Measurements from ENCODE around the gene ESRRB.

The ESRRB gene

DNA sequence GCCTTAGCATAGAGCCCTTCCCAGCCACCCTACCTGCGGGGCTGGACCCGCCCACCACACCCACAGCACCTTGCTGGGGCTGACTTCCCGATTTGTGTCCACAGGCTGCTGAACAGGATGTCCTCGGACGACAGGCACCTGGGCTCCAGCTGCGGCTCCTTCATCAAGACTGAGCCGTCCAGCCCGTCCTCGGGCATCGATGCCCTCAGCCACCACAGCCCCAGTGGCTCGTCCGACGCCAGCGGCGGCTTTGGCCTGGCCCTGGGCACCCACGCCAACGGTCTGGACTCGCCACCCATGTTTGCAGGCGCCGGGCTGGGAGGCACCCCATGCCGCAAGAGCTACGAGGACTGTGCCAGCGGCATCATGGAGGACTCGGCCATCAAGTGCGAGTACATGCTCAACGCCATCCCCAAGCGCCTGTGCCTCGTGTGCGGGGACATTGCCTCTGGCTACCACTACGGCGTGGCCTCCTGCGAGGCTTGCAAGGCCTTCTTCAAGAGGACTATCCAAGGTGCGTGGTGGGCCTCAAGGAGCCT, 63.4 kb downstream of the ESRRB start:
- H3K4me3 ChIP-seq (ENCODE audit: low read depth, low read length), result no peak overlapping the region

DNA sequence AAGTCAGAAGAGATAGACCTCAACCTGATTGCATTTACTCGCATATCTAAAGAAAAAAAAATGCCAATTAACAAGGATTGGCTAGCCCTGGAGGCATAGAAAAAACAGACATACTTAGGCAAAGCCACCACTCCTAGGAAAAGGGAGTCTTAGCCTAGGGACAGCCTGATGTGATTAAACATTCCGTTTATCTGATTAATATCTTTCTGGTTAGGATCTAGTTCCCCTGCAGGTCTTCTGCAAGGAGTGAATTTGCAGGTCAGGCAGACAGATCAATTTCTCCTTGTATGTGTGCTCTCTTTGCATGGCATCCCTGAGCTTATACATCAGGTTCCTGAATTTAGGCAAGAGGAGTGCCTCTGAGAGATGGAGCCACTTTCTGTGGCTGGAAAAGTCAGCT, 70.5 kb downstream of the ESRRB start:
- H3K4me3 ChIP-seq (ENCODE audit: low read depth, low read length), result no peak overlapping the region

DNA sequence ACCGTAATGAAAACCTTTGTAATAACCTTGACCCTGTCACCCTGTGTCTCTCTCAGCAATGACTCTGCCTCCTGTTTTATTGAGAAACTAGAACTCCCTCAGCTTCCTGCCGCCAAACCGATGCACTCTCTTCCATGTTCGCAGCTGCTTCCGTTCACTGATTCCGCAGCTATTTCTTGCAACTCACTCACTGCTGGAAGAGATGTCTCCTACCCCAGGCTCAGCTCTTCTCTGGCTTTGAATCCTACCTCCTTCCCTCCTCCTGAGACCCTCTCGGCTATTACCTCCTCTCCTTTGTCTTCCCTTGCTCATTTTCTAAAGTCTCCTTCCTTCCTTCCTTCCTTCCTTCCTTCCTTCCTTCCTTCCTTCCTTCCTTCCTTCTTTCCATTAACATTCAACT, 71.0 kb downstream of the ESRRB start:
- no peak overlapping the region for H3K4me3 ChIP-seq (ENCODE audit: low read depth, low read length)

DNA sequence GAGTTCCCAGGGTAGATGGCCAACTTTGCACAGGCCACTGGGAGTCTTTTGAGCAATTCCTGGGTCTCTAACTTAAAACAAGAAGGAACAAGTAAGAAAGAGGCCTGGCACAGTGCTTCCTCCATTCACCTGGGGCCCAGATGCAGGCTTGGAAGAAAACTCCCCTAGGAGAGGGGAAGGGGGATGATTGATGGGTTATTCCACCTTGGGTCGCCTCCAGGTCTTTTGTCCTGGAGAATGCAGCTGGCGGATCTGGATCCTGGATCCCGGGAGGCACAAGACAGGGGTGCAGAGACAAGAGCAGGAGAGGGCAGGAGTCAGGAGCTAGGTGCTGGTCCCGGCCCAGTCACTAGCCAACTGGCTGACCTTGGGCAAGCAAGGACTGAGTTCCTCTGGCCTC, 74.5 kb downstream of the ESRRB start:
- no peak overlapping the region for H3K4me3 ChIP-seq (ENCODE audit: low read depth, low read length)

DNA sequence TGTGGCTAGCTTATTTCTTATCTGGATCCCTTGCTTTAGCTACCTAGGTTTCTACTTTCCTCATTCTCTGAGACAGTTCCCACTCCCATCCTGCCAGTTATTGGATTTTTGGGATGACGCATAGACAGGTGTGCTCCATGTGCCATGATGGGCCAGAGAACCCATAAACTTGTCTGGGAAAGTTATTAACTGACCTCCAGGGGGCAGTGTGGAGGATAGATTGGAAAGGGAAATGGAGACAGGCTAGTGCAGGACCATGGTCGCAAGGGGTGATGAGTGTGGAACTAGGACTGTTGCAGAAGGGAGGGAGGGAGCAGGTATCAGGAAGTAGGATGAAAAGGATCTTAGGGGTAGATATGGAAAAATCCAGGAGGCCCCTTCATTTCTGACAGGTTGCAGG, 80.3 kb downstream of the ESRRB start:
- no peak overlapping the region for H3K4me3 ChIP-seq (ENCODE audit: low read depth, low read length)

DNA sequence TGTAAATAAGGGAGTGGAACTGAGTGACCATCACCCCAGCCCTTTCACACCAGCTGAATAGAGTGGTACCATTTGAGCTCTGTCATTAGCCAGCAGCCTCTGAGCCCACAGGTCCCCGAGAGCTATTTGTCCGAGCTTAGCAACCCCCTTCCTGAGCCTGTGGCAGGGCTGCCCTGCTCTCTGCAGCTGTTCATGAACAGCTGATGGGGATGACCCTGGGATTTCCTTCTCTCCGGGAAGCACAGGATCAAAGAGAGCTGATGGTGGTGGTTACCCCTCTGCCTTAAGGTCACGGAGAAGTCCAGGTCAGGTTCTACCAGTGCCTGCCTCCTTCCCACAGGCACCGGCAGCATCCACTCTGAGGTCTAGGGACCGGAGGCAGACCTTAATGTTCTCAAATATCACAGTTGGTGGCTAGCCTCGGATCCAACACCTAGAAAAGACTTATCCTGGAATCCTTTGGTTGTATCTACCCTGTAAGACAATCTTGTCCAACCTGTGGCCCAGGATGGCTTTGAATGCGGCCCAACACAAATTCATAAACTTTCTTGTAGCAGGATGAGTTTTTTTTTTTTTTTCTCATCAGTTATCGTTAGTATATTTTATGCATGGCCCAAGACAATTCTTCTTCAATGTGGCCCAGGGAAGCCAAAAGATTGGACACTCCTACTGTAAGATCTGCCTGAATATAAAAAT, 81.1 kb downstream of the ESRRB start:
- no peak overlapping the region for H3K4me3 ChIP-seq (ENCODE audit: low read depth, low read length)

DNA sequence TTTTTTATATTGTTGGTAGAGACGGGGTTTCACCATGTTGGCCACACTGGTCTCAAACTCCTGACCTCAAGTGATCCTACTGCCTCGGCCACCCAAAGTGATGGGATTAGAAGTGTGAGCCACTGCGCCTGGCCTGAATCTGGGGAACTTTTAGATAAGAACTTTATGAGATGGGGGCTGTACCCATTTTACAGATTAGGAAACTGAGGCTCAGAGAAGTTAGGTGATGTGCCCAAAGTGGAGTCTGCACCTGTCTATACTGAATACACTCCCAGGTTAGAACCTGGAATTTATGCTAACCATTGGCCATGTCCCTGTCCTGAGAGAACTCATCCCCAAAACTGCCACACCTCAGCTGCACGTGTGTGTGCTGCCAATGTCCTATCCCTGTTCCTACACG, 81.9 kb downstream of the ESRRB start:
- H3K4me3 ChIP-seq (ENCODE audit: low read depth, low read length), result no peak overlapping the region

DNA sequence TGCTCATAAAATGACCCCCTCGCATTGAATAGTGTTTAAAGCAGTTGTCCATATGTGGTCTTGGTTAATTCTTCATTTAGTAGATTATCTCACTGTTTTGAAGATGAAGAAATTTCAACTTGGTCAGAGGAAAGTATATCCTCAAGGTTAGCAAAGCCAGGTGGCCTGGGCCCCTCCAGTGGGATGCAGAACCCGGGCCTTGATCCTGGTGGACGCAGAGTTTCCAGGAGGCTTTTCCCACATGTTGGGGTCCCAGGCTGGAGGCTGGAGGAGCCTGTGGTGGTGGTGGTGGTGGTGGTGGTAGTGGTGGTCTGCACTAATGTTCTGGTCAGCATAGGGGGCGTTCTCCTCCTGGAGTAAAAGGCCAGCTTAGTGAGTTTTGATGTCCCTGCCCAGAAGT, 85.9 kb downstream of the ESRRB start:
- no peak overlapping the region for H3K4me3 ChIP-seq (ENCODE audit: low read depth, low read length)

DNA sequence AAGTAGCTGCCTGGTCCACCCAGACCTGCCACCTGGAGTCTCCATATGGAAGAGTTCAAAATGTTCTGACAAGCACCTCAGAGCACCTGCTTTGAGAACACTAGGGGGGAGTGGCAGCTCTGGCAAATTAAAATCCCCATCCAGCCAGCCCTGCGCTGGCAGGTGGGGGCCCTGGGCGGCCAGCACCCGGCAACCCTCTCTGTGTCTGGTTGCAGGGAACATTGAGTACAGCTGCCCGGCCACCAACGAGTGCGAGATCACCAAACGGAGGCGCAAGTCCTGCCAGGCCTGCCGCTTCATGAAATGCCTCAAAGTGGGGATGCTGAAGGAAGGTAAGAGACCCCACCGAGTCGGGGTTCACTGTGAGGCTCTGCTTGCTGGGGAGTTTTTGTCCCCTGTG, 86.4 kb downstream of the ESRRB start:
- no peak overlapping the region for H3K4me3 ChIP-seq (ENCODE audit: low read depth, low read length)

DNA sequence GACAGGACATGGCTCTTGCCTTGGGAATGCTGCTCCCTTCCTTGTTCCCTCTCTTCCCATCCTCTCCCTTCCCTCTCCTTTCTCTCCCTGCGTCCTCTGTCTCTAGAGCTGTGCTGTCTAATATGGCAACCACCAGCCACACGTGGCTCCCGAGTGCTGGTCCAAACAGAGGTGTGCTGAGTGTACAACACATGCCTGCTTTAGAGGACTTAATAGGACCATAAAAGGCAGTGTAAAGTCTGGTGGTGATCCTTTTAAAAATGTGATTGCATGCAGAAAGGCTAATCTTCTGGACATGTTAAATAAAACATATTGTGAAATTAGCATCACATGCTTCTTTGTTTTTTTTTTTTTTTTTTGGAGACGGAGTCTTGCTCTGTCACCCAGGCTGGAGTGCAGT, 87.2 kb downstream of the ESRRB start:
- no peak overlapping the region for H3K4me3 ChIP-seq (ENCODE audit: low read depth, low read length)

DNA sequence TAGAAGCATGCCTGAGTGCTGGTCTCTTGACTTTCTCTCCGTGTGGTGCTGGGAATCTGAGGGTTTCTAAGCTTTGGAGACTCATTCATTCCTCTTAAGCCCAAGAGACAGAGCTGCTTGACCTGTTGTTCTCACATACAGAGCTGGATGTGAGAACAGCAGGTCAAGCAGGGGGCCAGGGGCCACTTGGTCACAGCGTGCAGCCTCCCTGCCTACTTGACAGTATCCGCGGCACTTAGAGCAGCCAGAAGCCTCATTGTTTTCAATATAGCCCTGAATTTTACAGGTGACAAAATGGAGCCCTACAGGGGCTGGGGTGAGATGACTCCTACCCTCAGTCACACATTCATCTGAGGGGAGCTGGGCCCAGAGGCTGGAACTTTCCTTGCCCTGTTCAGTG, 88.9 kb downstream of the ESRRB start:
- no peak overlapping the region for H3K4me3 ChIP-seq (ENCODE audit: low read depth, low read length)

DNA sequence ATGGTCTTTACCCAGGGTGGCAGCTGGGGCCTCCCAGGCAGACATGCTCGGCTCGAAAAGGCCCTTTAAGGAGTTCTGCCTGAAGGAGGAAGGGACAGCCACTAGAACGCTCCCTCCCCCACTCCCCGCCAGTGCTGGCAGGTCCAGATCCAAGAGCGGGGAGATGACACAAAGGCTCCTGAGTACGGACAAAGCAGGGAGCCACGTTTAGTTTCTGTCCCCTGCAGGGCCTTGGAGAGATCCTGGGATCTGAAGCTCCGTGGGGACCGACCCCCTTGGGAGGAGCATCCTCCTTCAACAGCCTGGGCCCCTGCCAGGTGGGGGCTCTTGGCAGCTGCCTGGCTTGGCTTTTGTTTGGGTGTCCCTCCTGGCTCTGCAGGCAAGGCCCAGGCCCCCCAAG, 89.7 kb downstream of the ESRRB start:
- H3K4me3 ChIP-seq (ENCODE audit: low read depth, low read length), result no peak overlapping the region

DNA sequence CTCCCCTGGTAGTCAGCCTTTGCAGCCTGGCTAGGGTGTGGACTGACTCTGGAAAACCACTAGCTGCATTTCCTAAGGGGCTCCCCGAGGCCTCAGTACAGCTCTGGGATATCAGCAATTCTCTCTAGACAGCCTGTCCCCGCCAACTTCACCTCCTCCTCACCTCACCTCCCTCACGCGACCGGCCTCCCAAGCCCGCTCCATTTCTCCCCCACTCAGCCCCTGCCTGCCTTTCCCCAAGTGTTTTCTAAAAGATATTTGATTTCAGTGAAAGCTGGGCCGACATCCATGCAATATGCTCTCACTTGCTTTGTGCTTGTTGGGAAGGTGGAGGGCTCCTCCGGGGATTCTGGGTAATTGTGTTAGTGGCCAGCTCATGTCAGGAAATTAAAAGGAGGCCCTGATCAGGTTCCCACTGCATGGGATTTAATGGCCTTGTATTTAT, 91.8 kb downstream of the ESRRB start:
- H3K4me3 ChIP-seq (ENCODE audit: low read depth, low read length), result no peak overlapping the region

DNA sequence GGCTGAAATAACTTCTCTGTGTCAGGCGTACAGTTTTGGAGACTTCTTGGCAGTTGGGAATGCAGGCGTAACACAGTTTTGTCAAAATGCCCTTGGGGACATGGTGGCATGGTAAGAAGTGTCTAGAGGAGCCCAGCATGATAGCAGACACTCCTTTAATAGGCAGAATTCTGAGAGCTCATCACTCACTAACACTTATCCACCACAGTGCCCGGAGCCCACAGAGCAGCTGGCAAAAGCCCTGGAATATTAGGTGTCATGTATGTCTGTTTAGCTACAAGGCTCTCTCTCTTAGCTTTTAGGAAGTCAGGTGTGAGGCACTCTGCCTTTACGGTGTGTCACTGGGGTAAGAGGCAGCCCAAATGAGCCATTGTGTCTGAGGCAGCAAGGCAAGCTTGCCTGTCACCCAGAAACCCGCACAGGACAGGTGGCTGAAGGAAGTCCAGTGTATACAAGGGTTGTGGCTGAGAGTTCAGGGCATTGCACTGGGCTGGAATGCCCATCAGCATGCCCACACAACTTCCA, 96.3 kb downstream of the ESRRB start:
- H3K4me3 ChIP-seq (ENCODE audit: low read depth, low read length), result no peak overlapping the region

DNA sequence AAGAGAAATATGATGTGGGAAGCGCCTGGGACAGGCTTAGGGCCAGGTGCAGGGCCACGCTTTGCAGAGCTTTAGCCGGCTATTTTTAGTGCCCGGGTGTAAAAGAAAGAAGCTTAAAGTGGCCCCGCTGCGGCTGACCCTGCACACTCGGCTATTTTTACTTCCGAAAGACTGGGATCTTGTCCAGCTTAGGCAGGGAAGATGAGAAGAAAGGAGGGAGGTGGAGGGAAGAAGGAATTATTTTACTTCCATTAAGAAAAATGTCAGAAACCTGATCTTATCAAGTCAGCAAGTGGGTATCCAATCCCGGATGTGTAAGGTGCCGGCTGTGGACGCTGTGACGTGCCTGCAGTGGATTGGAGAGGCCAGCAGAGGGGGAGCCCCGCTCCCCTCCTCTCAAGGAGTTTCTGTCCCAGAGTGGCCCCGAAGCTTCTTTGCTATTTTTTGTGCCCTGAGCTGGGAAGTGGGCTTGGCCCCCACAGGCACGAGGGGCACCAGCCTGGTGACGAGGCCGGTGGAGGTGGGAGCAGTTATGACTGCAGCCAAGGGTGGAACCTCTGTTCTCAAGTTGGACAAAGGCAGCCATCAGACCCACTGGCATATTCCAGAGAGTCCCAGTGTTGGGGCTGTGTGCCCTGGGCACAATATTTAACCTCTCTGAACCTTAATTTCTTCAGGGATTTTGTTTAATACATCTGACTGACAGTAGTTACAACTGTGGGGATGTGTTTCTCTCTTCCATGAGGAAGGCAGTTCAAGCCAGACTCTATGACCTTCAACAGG, 97.7 kb downstream of the ESRRB start:
- no peak overlapping the region for H3K4me3 ChIP-seq (ENCODE audit: low read depth, low read length)

DNA sequence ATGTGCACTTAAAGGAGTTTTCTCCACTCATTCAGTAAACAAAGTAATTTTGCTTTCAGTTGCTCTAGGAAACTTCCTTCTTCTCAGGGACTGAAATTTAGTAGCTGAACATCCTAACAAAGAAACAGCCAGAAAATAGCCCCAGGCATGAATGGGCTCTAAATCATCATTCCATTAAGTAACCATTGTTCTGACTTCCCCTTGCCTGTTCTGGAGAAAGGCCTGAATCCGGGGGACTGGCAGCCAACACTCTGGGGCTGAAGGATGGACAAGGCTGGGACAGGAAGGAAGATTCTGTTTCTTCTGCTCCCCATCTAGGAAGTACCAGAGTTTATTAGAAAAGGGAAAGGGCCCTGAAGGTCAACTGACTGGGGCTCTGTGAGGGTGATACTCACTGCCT, 104.5 kb downstream of the ESRRB start:
- H3K4me3 ChIP-seq (ENCODE audit: low read depth, low read length), result no peak overlapping the region

DNA sequence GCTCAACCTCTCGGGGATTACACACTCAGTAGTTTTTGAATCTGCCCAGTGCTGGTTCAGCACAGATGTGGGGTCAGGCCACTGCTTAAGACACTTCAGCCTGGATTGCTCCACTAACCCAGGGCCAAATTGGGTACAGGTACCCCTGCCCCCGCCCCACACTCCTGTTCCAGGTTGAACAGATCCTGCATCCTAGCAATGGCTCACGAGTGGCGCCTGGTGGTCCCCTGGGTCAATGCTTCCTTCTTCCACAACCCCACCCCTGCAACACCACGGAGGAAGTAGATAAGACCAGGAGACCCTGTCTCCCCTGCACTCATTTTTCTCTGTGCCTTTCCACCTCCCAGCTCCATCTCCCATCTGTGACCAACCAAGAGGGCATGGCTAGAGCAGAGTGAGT, 108.4 kb downstream of the ESRRB start:
- no peak overlapping the region for H3K4me3 ChIP-seq (ENCODE audit: low read depth, low read length)

DNA sequence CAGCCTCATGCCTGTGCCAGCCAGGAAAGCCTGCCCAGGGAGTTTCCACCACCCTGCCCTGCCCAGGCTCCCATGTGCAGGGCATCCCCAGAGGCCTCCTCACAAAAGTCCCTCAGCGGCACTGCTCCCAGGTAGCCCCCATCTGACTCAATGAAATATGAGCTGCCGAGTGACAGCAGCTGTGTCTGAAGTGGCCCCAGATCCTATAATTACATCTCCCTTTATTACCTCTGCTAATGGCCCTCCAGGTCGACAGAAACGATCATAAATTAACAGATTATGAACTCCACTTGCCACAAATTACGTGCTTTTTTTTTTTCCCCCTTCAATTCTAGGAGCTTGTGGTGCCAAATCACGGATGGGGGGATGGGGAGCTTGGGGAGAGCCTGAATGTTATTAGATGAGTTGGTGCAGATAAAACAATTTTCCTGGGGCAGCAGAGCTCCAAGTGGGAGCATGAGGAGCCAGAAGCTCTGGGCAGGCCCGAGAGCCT, 110.4 kb downstream of the ESRRB start:
- no peak overlapping the region for H3K4me3 ChIP-seq (ENCODE audit: low read depth, low read length)

DNA sequence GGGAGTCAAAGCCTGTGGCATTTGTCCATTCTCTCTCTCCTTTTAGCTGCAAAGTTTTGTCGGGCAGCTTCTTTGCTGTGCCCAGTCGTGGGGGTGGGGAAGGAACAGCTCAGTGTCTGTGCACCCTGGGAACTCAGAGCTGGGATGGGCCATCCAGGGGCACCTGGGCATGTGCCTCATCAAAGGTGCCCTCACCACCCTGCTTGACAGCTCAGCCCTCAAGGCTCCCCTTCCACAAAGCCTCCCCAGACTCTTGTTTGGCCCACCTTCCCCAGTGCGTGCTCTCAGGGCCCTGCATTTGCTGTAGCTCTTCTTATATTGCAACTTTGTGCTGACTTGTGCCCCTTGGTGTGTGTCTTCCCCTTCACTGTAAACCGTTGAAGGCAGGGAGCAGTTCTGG, 112.6 kb downstream of the ESRRB start:
- no peak overlapping the region for H3K4me3 ChIP-seq (ENCODE audit: low read depth, low read length)

DNA sequence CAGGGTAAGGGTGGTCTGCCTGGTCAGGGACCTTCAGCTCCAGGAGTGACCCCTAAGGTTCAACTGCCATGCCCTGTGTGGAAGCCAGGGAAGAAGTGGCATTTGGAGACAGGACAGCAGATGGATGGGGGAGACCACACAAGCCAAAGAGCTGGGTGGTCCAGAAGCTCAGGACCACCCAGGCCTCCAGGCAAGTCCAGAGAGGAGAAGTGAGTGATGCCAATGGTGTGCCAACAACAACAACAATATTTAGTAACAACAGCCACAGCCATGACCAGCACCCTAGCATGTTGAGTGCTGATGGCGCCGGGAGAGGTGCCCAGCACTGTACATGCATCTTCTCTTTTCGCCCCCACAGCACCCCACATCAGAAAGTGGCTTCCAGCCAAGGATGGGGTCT, 113.7 kb downstream of the ESRRB start:
- no peak overlapping the region for H3K4me3 ChIP-seq (ENCODE audit: low read depth, low read length)

DNA sequence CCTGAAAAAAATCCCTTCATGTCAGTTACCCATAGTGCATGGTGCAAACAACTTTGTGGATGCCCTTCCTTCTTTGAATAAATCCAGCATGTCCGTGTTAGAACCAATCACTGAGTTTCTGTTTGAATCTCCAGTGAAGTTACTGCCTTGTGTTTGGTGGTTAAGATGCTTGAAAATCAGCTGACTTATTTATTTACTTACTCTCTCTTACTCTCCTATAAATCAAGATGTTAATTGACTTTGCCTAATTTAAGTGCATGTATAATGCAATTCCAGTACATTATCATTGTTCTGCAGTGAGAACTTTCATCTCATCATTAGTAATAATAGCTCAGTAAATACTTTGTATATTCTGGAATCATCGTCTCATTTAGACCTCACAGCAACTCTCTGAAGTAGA, 114.2 kb downstream of the ESRRB start:
- H3K4me3 ChIP-seq (ENCODE audit: low read depth, low read length), result no peak overlapping the region

DNA sequence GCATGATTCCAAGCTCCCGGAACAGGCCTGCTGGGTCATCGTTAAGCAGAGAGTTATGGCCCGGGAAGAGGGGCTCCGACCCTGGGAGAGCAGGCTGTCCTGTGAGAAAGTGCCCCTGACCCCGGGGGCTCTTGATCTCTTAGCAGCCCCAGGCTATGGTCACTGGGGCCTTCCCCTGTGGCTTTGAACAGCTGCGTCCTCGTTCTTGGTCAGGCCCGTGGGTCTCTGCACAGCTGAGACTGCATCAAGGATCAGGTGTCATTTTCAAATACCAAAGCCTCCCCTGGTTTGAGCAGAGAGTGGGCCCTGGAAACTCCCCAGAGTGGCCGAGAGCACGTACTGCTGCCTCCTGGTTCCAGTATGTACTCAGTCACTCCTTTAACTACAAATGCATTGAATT, 114.8 kb downstream of the ESRRB start:
- no peak overlapping the region for H3K4me3 ChIP-seq (ENCODE audit: low read depth, low read length)

All from iPS-11a (cell line).